AG10803 (cell line): ENCODE data around the gene DNA2.
"Not testable (repeated sequence)": the region's sequence is repeated elsewhere in the genome, so short reads cannot be mapped to it uniquely, and the experiment has no call there.

ENCODE experiments used
- DNase-seq: peaks from one replicate; pipeline ENCODE4 v3.0.0; 2010; ENCODE audit warnings: low read depth
- H3K4me3 ChIP-seq: 2 replicates; pipeline ENCODE4 v1.5.1; 2011; ENCODE audit warnings: mild to moderate bottlenecking, low read length, control low read depth
- CTCF ChIP-seq: conservative IDR thresholded peaks from 2 replicates; pipeline ENCODE4 v1.5.1; 2011; ENCODE audit warnings: mild to moderate bottlenecking, low read length, control low read depth, inconsistent platforms

DNA2 gene, protein sequence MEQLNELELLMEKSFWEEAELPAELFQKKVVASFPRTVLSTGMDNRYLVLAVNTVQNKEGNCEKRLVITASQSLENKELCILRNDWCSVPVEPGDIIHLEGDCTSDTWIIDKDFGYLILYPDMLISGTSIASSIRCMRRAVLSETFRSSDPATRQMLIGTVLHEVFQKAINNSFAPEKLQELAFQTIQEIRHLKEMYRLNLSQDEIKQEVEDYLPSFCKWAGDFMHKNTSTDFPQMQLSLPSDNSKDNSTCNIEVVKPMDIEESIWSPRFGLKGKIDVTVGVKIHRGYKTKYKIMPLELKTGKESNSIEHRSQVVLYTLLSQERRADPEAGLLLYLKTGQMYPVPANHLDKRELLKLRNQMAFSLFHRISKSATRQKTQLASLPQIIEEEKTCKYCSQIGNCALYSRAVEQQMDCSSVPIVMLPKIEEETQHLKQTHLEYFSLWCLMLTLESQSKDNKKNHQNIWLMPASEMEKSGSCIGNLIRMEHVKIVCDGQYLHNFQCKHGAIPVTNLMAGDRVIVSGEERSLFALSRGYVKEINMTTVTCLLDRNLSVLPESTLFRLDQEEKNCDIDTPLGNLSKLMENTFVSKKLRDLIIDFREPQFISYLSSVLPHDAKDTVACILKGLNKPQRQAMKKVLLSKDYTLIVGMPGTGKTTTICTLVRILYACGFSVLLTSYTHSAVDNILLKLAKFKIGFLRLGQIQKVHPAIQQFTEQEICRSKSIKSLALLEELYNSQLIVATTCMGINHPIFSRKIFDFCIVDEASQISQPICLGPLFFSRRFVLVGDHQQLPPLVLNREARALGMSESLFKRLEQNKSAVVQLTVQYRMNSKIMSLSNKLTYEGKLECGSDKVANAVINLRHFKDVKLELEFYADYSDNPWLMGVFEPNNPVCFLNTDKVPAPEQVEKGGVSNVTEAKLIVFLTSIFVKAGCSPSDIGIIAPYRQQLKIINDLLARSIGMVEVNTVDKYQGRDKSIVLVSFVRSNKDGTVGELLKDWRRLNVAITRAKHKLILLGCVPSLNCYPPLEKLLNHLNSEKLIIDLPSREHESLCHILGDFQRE

GRCh38 chr10:68471586-68472408 lies at the start of gene DNA2:
Gene DNA2 (minus strand): TSS chr10:68471973. CDS start chr10:68471864, 109 bp downstream.
- DNase-seq, result peak; percentile 38
- peak within 1 kb of the TSS; percentile 86 for H3K4me3 ChIP-seq
- no peak for TF ChIP-seq CTCF

GRCh38 chr10:68518609-68519008 lies 46.8 kb upstream of the DNA2 start:
- H3K4me3 ChIP-seq, DNase-seq: not testable (repeated sequence)

DNA sequence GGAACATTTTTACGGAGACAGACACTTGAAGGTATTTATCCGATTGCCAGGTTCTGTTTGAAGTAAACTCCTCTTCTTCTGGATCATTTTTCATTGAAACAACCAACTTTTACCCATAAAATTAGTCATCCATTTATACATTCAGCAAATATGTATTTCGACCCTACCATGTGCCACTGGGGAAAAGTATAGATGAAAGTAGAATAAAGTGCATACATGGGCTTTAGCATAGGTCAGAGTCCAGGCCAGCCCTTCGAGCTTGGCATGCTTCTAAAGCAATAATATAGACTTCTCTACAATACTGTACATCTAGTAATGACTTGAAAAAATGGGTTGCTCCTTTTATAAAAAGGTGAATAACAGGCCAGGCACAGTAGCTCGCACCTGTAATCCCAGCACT lies 45.4 kb upstream of the DNA2 start:
- DNase-seq, result no peak
- TF ChIP-seq CTCF, result no peak
- no peak overlapping the region for H3K4me3 ChIP-seq

- peak; percentile 63 for DNase-seq
- no peak for TF ChIP-seq CTCF
- no peak overlapping the region for H3K4me3 ChIP-seq
These were observed 45.0 kb upstream of the DNA2 start for GRCh38 chr10:68516766-68517165.

DNA sequence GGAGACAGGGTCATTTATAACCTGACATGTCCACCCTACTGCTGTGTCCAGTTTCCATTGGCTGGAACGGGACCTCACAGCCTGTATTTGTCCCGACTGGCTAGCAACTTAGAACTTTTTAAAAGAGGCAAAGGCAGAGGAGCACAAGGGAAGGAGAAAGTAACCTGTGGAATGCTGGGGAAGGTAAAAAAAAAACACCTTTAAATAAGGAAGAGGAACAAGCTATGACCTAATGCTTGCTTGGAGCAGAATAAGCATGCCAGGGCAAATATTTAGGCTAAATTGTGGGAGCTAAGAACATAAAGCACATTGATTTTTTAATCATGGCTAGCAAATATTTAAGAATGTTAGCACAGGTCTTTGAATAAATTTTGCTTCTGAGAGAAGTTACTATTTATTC lies 44.4 kb upstream of the DNA2 start:
- not testable (repeated sequence) for H3K4me3 ChIP-seq, DNase-seq

DNA sequence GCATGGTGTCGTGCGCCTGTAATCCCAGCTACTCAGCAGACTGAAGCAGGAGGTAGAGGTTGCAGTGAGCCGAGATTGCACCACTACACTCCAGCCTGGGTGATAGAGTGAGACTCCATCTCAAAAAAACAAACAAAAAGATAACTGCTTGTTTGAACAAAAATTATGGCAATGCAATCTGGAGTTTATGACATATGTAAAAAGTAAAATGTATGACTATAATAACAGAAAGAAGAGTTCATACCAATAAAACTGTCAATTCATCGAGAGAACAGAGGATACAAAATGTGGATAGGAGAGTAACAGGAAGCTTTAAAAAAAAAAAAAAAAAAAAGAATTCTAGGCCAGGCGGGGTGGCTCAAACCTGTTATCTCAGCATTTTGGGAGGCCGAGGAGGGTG lies 36.3 kb upstream of the DNA2 start:
- no peak for TF ChIP-seq CTCF
- no peak for DNase-seq
- H3K4me3 ChIP-seq, result no peak overlapping the region

GRCh38 chr10:68506411-68506810 lies 34.6 kb upstream of the DNA2 start:
- no peak for DNase-seq
- H3K4me3 ChIP-seq, result no peak overlapping the region
- TF ChIP-seq CTCF, result no peak
